ENCODE results near the gene SMCO3.

- TF ChIP-seq YY1 (IDR thresholded peaks at IDR 0.05; ENCODE audit: low read depth), result no peak
- TF ChIP-seq TCF12 (IDR thresholded peaks at IDR 0.05; ENCODE audit: low read depth), result no peak
These were observed 35.7 kb upstream of the SMCO3 start for GRCh38 chr12:14849661-14850060.

Measured in Ishikawa (cell line).